NCI-H2029 treated with DMSO at 0.1 percent for 48 hours (cell line): ENCODE results near the gene TOP1.

Source experiments
- DNase-seq: peaks from one replicate; lab custom pipeline; 2025; lab: John Stamatoyannopoulos, UW

Gene TOP1

GRCh38 chr20:41038149-41038877, 9.7 kb downstream of the TOP1 start:
- DNase-seq, result no peak

GRCh38 chr20:41038878-41039404, 10.3 kb downstream of the TOP1 start:
- no peak for DNase-seq

GRCh38 chr20:41040855-41041254, 12.2 kb downstream of the TOP1 start:
- no peak for DNase-seq

GRCh38 chr20:41041693-41042092, 13.1 kb downstream of the TOP1 start:
- no peak for DNase-seq

GRCh38 chr20:41044409-41045062, 15.9 kb downstream of the TOP1 start:
- DNase-seq, result no peak

GRCh38 chr20:41045671-41046070, 17.0 kb downstream of the TOP1 start:
- no peak for DNase-seq

- no peak for DNase-seq
These were observed 18.1 kb downstream of the TOP1 start for GRCh38 chr20:41046716-41047115.

GRCh38 chr20:41047279-41047974, 18.8 kb downstream of the TOP1 start:
- DNase-seq, result no peak

GRCh38 chr20:41047975-41048305, 19.3 kb downstream of the TOP1 start:
- DNase-seq, result no peak

GRCh38 chr20:41048461-41049301, 20.1 kb downstream of the TOP1 start:
- no peak for DNase-seq

GRCh38 chr20:41049451-41049850, 20.8 kb downstream of the TOP1 start:
- DNase-seq, result no peak

- DNase-seq, result no peak
These were observed 21.9 kb downstream of the TOP1 start for GRCh38 chr20:41050361-41051008.

- no peak for DNase-seq
These were observed 22.6 kb downstream of the TOP1 start for GRCh38 chr20:41051009-41051825.

- no peak for DNase-seq
These were observed 24.3 kb downstream of the TOP1 start for GRCh38 chr20:41052742-41053419.

- DNase-seq, result no peak
These were observed 25.6 kb downstream of the TOP1 start for GRCh38 chr20:41054070-41054846.

GRCh38 chr20:41054847-41055230, 26.2 kb downstream of the TOP1 start:
- no peak for DNase-seq

- no peak for DNase-seq
These were observed 27.1 kb downstream of the TOP1 start for GRCh38 chr20:41055679-41056078.

GRCh38 chr20:41057999-41058673, 29.5 kb downstream of the TOP1 start:
- no peak for DNase-seq
